Muscle layer of duodenum (tissue), 2 donors: ENCODE measurements around the gene PTPN14.

Experiments
- H3K27ac ChIP-seq: one replicate; pipeline ENCODE4 v1.7.0; 2013; ENCODE audit warnings: mild to moderate bottlenecking, low read length
- H3K27me3 ChIP-seq: one replicate; pipeline ENCODE4 v1.7.0; 2013; ENCODE audit warnings: low read depth, mild to moderate bottlenecking, control low read depth, low read length
- H3K36me3 ChIP-seq, 2 donors: one replicate each; pipeline ENCODE4 v1.7.0; 2013; ENCODE audit warnings: low read length in 2 of 2, control low read depth in 1 of 2, mild to moderate bottlenecking in 1 of 2; ENCODE audit not compliant: insufficient read depth in 2 of 2, control insufficient read depth in 1 of 2
- H3K4me1 ChIP-seq, 2 donors: one replicate each; pipeline ENCODE4 v1.7.0; 2013; ENCODE audit warnings: low read length in 2 of 2, mild to moderate bottlenecking in 2 of 2, control low read depth in 1 of 2, moderate library complexity in 1 of 2; ENCODE audit not compliant: insufficient read depth in 2 of 2, control insufficient read depth in 1 of 2
- H3K4me3 ChIP-seq, 2 donors: one replicate each; pipeline ENCODE4 v1.7.0; 2013; ENCODE audit warnings: low read length in 2 of 2, low read depth in 1 of 2, mild to moderate bottlenecking in 1 of 2
- H3K9me3 ChIP-seq, 2 donors: one replicate each; pipeline ENCODE4 v1.7.0; 2013; ENCODE audit warnings: low read length in 2 of 2, control low read depth in 1 of 2, mild to moderate bottlenecking in 1 of 2; ENCODE audit not compliant: control insufficient read depth in 1 of 2
- donor health status: healthy.

Gene PTPN14

DNA sequence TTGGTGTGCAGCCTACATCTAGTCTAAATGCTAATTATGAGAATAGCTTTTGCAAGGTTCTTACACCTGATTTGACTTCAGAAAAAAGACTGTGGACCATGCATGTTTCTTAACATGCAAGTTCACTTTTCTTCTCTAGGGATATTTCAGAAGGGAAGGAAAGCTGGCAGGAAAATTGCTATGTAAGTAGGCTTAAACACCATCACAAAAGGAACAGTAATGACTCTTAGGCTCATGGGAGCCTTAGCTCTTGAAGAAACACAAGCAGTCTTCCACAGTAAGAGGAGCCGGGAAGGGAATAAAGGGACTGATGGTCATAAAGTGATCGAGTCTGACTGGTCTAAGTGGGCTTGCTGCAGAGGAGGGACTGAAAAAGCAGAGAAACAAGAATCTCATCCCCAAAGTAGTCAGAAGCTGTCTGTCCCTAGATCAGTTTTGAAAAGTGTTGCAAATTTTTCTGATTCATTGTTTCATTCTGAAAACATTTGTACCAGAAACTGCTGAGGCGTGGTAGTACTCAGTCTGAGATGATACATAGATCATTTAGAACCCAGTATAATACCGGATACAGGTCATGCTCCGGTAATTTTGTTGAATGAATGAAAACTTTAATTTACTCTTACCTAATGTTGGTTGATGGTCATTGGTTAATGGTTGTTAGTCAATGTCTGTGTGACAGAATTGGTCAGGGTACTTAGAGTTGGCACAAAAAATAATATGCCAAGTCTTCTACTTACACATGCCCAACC, 229.5 kb downstream of the PTPN14 start:
- Histone ChIP-seq H3K9me3 (no peaks in the 10 kb centered on the region), H3K36me3 (peaks cover 5 to 13% of the 10 kb centered on the region in 2 donors)

DNA sequence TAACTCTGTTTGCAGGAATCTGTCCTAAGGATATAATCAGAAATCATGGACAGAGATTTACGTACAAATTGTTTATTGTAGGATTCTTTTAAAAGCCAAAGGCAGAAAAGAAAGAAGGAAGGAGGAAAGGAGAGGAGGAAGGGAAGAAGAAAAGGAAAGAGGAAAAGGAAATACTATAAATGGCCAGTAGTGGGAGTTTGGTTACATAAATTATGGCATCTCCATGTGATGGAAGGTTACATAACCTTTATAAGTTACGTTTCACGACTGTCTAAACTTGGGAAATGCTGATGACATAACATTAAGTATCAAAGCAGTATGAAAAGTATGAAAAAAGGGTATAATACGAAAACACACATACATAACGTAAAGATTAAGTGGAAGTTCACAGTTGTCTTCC, 231.5 kb downstream of the PTPN14 start:
- no peaks in the 10 kb centered on the region for H3K27me3 ChIP-seq
- peaks cover 5 to 13% of the 10 kb centered on the region in 2 donors for H3K36me3 ChIP-seq
- no peaks in the 10 kb centered on the region for H3K4me1 ChIP-seq
- no peaks in the 10 kb centered on the region for H3K9me3 ChIP-seq
- H3K4me3 ChIP-seq, result no peak overlapping the region
- no peak overlapping the region for H3K27ac ChIP-seq

More for the DNA sequence above, 229.5 kb downstream of the PTPN14 start:
- H3K4me1 ChIP-seq, result no peaks in the 10 kb centered on the region
- no peaks in the 10 kb centered on the region for H3K27me3 ChIP-seq
- H3K27ac ChIP-seq, result no peak overlapping the region
- H3K4me3 ChIP-seq, result no peak overlapping the region

- Histone ChIP-seq H3K27me3 (no peaks in the 10 kb centered on the region), H3K9me3 (no peaks in the 10 kb centered on the region), H3K4me3 (no peak overlapping the region), H3K36me3 (peaks cover 5 to 13% of the 10 kb centered on the region in 2 donors), H3K4me1 (no peaks in the 10 kb centered on the region), H3K27ac (no peak overlapping the region)
These were observed 232.3 kb downstream of the PTPN14 start for GRCh38 chr1:214318956-214319736.

DNA sequence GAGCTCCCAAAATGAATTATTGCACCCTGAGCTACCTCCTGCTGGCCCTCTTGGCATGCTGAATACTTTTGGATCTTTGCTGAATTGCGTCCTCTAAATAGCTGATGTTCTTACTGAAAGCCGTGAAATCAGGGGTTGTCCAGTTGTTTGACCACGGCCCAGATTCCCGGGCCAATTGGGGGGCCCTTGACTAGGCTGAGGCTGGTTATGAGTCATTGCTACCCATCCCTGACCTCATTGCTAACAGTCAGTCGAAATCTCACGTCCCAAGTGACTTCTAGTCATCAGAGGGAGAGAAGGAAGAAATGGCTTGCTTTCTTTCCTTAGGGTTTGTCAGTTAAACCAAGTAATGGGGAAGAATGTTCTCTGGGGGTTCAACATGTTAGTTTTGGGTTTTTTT, 233.0 kb downstream of the PTPN14 start:
- H3K4me3 ChIP-seq, result no peak overlapping the region

DNA sequence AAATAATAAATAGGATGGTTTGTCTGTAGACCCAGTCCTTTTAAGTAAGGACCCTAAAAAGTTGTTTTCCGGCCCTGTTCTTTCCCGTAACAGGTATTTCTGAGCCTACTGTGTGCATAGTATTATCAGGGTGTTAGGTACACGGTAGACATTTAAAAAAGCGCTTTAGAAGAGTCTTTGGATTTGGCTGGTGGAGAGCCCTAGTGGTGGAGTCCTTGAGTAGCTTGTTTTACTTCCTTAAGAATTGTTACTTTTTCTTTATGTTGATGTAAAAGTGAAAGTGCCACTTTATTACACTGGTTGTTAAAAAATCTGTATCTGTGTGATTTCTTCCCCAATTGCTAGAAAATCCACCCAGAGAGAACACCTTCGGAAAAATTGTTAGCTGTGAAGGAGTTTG, 233.7 kb downstream of the PTPN14 start:
- Histone ChIP-seq H3K36me3 (peaks cover 5 to 13% of the 10 kb centered on the region in 2 donors), H3K4me1 (no peaks in the 10 kb centered on the region), H3K27ac (no peak overlapping the region), H3K9me3 (no peaks in the 10 kb centered on the region), H3K4me3 (no peak overlapping the region), H3K27me3 (no peaks in the 10 kb centered on the region)

More for the DNA sequence above, 233.0 kb downstream of the PTPN14 start:
- H3K27me3 ChIP-seq, result no peaks in the 10 kb centered on the region
- H3K4me1 ChIP-seq, result no peaks in the 10 kb centered on the region
- H3K27ac ChIP-seq, result no peak overlapping the region
- peaks cover 5 to 13% of the 10 kb centered on the region in 2 donors for H3K36me3 ChIP-seq
- H3K9me3 ChIP-seq, result no peaks in the 10 kb centered on the region

GRCh38 chr1:214317300-214317699, 234.1 kb downstream of the PTPN14 start:
- Histone ChIP-seq H3K9me3 (no peaks in the 10 kb centered on the region), H3K4me1 (no peaks in the 10 kb centered on the region), H3K36me3 (peaks cover 5 to 13% of the 10 kb centered on the region in 2 donors), H3K4me3 (no peak overlapping the region), H3K27me3 (no peaks in the 10 kb centered on the region), H3K27ac (no peak overlapping the region)

DNA sequence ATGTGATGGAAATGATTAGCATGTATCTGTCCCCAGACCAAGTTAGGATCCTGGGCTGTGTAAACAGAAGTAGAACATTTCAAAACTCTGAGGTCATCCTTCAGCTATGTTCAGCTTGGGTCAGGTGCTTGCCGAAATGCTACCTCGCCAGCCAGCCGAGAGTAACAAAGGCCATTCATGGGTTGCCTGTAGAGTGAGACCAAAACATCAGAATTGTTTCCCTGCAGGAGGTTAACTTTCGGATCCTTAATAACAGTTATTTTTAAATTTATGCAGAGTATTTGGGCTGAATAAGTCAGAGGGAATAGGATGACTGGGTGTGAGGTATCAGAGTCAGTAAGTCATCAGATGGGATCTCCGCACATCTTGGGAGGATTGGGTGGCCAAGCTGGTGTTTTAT, 234.8 kb downstream of the PTPN14 start:
- Histone ChIP-seq H3K27ac (no peak overlapping the region), H3K36me3 (peaks cover 5 to 11% of the 10 kb centered on the region in 2 donors), H3K4me1 (no peaks in the 10 kb centered on the region), H3K9me3 (no peaks in the 10 kb centered on the region), H3K27me3 (no peaks in the 10 kb centered on the region), H3K4me3 (no peak overlapping the region)

- no peak overlapping the region for H3K4me3 ChIP-seq
- no peaks in the 10 kb centered on the region for H3K9me3 ChIP-seq
- no peaks in the 10 kb centered on the region for H3K27me3 ChIP-seq
- no peak overlapping the region for H3K27ac ChIP-seq
- H3K4me1 ChIP-seq, result no peaks in the 10 kb centered on the region
- H3K36me3 ChIP-seq, result peaks cover 2 to 6% of the 10 kb centered on the region in 2 donors
These were observed 237.1 kb downstream of the PTPN14 start for GRCh38 chr1:214314178-214314843.

GRCh38 chr1:214312530-214313051, 238.8 kb downstream of the PTPN14 start:
- Histone ChIP-seq H3K27ac (no peak overlapping the region), H3K27me3 (no peaks in the 10 kb centered on the region)

GRCh38 chr1:214310777-214311690, 240.4 kb downstream of the PTPN14 start:
- no peaks in the 10 kb centered on the region for H3K36me3 ChIP-seq
- H3K27ac ChIP-seq, result no peak overlapping the region
- no peak overlapping the region for H3K4me3 ChIP-seq
- H3K9me3 ChIP-seq, result no peaks in the 10 kb centered on the region
- H3K4me1 ChIP-seq, result no peaks in the 10 kb centered on the region
- H3K27me3 ChIP-seq, result no peaks in the 10 kb centered on the region

More at GRCh38 chr1:214312530-214313051, 238.8 kb downstream of the PTPN14 start:
- H3K9me3 ChIP-seq, result no peaks in the 10 kb centered on the region
- no peaks in the 10 kb centered on the region for H3K4me1 ChIP-seq
- no peaks in the 10 kb centered on the region for H3K36me3 ChIP-seq
- H3K4me3 ChIP-seq, result no peak overlapping the region
